ENCODE measurements around the gene FOXO3. TPM values are rescaled to one million over a fixed set of nuclear protein-coding genes. Genes with fewer than 3 reads are reported as not detected.

FOXO3 gene
- total RNA-seq, 1 experiment from 2014 or later, result 22.1 TPM

- Histone ChIP-seq H4K8ac (replicated peaks; ENCODE audit: insufficient read length, low read depth, low read length) (no peak overlapping the region), H4K20me1 (ENCODE audit: control insufficient read depth, insufficient read depth, insufficient read length) (no peaks in the 10 kb centered on the region), H3K4me2 (ENCODE audit: insufficient read depth, insufficient read length, low read length) (no peak overlapping the region), H3T11ph (ENCODE audit: low read length) (no peak overlapping the region), H3K23ac (ENCODE audit: insufficient read length, low read depth, low read length) (no peak overlapping the region), H3K18ac (ENCODE audit: insufficient read length, low read depth, low read length) (no peak overlapping the region), H2BK15ac (ENCODE audit: low read depth, low read length) (no peak overlapping the region), H3K4me1 (ENCODE audit: insufficient read depth, low read length) (no peaks in the 10 kb centered on the region), H3K23me2 (ENCODE audit: insufficient read length, low read depth, low read length, poor library complexity, severe bottlenecking) (peaks cover 10% of the 10 kb centered on the region), H2AFZ (ENCODE audit: low read length) (no peak overlapping the region), H3K9ac (ENCODE audit: extremely low read depth, insufficient read length, low read length) (no peak overlapping the region), H3K27ac (ENCODE audit: insufficient read length, low read depth, low read length) (no peak overlapping the region), H2BK12ac (ENCODE audit: insufficient read length, low read depth, low read length) (no peak overlapping the region), H2BK5ac (ENCODE audit: insufficient read length, low read length) (no peak overlapping the region), H3K79me1 (ENCODE audit: insufficient read depth, low read depth, low read length, poor library complexity, severe bottlenecking) (peaks cover 5% of the 10 kb centered on the region), H2BK20ac (ENCODE audit: low read depth, low read length, poor library complexity, severe bottlenecking) (no peak overlapping the region), H3K4ac (ENCODE audit: low read depth, low read length) (no peak overlapping the region), H2BK120ac (ENCODE audit: low read depth, low read length, poor library complexity, severe bottlenecking) (no peak overlapping the region), H2AK5ac (ENCODE audit: insufficient read length, low read length) (no peak overlapping the region), H3K56ac (ENCODE audit: insufficient read length, low read depth, low read length) (no peak overlapping the region), H4K91ac (ENCODE audit: insufficient read length, low read depth, low read length) (no peak overlapping the region), H3K14ac (ENCODE audit: insufficient read depth, low read length) (no peak overlapping the region), H4K5ac (ENCODE audit: insufficient read length, low read depth, low read length) (no peak overlapping the region), H3K9me3 (ENCODE audit: control insufficient read depth, low read depth, low read length) (no peaks in the 10 kb centered on the region), H3K79me2 (ENCODE audit: insufficient read depth, low read length) (peaks cover 15% of the 10 kb centered on the region; the same call in 1 of the 2 replicates), H3K27me3 (ENCODE audit: insufficient read depth, low read length) (peaks cover 3% of the 10 kb centered on the region; the same call in 1 of the 2 replicates)
- peaks cover 12 to 25% (median 15%) of the 10 kb centered on the region in 3 experiments; a peak in 6 of 7 replicates for H3K36me3 Mint-ChIP-seq (ENCODE audit: insufficient read depth in 1 of 3, low read depth in 3 of 3)
- DNase-seq, result no peak
- H3K9me3 Mint-ChIP-seq, result peaks cover 0 to 2% of the 10 kb centered on the region in 2 experiments; a peak in 2 of 5 replicates
- TF ChIP-seq, protein P1, sequence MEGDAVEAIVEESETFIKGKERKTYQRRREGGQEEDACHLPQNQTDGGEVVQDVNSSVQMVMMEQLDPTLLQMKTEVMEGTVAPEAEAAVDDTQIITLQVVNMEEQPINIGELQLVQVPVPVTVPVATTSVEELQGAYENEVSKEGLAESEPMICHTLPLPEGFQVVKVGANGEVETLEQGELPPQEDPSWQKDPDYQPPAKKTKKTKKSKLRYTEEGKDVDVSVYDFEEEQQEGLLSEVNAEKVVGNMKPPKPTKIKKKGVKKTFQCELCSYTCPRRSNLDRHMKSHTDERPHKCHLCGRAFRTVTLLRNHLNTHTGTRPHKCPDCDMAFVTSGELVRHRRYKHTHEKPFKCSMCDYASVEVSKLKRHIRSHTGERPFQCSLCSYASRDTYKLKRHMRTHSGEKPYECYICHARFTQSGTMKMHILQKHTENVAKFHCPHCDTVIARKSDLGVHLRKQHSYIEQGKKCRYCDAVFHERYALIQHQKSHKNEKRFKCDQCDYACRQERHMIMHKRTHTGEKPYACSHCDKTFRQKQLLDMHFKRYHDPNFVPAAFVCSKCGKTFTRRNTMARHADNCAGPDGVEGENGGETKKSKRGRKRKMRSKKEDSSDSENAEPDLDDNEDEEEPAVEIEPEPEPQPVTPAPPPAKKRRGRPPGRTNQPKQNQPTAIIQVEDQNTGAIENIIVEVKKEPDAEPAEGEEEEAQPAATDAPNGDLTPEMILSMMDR (conservative IDR thresholded peaks at IDR 0.05), result no peak
- H3K27ac Mint-ChIP-seq, result no peak overlapping the region
- H3K4me3 Mint-ChIP-seq, result no peak overlapping the region
- no CpG with 5 or more reads among the region's 4 CpGs for WGBS (ENCODE audit: extremely low coverage, insufficient read length, low lambda C conversion rate)
- H3K4me1 Mint-ChIP-seq, result peaks cover 30 to 32% of the 10 kb centered on the region in 2 experiments
- peaks cover 40% of the 10 kb centered on the region for H3K27me3 Mint-ChIP-seq (ENCODE audit: low read depth)
Observed at GRCh38 chr6:108565893-108566292, 5.2 kb downstream of the FOXO3 start.
